ENCODE results near the gene ATP12A. TPM values are rescaled to one million over a fixed set of nuclear protein-coding genes. Genes with fewer than 3 reads are reported as not detected.

Gene ATP12A
- total RNA-seq, 1 experiment from 2014 or later = not detected

Other genes starting within 250 kb of the ATP12A start
- 47.8 and 65.0 TPM in 2 replicates for gene PARP4, start 167.6 kb upstream of the ATP12A start, total RNA-seq (2014; rRNA removed)
- gene RNF17, start 83.8 kb downstream of the ATP12A start, total RNA-seq (2014; rRNA removed) = not detected in 2 replicates